HG02973 (cell line): ENCODE measurements around the gene ZDHHC20.

Experiments used
- ATAC-seq: cut with Tn5 transposase; IDR thresholded peaks from one replicate; pipeline ENCODE4 v1.9.1; 2021; ENCODE audit warnings: moderate library complexity; ENCODE audit not compliant: unreplicated experiment

The ZDHHC20 gene, protein sequence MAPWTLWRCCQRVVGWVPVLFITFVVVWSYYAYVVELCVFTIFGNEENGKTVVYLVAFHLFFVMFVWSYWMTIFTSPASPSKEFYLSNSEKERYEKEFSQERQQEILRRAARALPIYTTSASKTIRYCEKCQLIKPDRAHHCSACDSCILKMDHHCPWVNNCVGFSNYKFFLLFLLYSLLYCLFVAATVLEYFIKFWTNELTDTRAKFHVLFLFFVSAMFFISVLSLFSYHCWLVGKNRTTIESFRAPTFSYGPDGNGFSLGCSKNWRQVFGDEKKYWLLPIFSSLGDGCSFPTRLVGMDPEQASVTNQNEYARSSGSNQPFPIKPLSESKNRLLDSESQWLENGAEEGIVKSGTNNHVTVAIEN

DNA sequence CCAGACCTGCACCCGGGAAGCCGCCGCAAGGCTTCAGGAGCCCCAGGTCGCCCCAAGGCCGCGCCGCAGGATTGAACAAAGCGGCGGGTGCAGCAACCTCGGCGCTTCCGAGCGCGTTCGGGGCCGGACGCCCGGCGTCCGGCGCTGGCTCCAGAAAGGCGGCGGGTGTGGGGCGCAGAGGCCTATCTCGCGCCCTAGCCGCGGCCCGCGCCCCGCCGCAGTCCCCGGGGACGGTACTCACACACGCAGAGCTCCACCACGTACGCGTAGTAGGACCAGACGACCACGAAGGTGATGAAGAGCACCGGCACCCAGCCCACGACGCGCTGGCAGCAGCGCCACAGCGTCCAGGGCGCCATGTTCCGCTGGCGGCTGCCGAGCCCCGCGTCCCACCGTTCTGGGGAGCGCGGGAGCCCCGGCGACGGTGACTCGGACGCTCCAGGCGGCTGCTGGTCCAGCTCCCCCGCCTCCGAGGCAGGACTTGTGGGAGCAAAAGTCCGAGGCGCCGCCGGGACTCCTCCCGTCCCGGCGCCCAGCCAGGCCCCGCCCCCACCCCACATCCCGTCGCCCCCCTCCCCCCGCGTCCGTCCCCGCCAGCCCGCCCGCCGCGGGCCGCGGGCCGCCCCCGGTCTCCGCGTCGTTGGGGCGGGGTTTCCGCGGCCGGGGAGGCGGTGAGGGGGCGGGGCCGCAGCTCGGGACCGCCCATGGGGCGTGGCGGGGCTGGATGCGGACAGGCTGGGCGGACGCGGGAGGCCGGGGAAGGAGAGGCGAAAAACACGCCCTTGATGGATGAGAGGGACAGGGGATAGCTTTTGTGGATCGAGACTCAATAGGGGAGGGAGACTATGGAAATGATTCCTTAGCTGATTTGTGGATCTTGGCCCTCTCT is at the start of gene ZDHHC20:
Gene ZDHHC20 (minus strand): TSS at position 491 of the 889 bp plus-strand sequence. CDS start 132 bp downstream, at position 359.
- ATAC-seq: peak; percentile 78

DNA sequence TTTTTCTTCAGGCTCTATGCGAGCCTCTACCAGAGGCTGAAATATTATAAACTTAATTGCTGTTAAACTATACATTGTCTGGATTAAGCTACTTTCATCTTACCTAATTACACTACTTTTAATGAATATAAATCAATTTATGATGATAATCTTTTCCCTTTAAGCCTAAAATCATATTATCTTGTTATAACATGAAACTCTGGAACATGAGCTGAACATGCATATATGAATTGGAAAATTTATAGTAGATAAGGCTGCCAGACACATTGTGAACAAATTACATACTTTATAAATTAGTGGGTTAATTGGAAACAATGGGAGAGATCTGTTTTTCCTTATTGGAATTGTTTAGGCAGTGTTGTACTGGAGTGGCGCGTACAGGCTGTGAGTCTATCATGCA is 45.3 kb upstream of the ZDHHC20 start:
- no peak for ATAC-seq

DNA sequence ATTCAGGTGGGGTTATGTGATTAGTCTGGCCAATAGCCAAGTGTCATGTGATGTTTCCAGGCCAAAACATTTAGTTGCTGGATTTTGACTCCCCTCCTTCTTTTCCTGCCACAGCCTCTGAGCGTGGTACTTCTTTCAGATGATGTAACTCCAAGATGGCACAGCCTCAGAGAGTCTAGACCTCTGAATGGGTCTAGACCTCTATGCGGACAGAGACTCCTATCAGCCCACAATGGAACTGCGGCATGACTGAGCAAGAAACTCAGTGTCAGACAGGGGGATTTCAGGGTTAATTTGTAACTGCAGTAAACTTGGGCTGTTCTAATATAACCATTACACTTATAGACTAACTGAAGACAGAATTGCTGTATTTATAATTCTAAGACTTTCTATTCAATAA is 42.6 kb upstream of the ZDHHC20 start:
- ATAC-seq: no peak

DNA sequence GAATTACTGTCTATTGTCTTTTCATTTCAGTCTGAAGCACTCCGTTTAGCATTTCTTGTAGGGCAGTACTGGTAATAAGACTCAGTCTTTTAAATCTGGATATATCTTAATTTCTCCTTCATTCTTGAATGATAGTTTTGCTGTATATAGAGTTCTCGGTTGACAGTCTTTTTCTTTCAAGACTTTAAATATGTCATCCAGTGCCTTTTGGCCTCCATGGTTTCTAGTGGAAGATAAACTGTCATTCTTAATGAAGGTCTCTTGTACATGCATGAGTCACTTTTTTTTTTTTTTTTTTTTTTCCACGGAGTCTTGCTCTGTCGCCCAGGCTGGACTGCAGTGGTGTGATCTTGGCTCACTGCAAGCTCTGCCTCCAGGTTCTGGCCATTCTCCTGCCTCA is 27.2 kb upstream of the ZDHHC20 start:
- ATAC-seq: no peak

DNA sequence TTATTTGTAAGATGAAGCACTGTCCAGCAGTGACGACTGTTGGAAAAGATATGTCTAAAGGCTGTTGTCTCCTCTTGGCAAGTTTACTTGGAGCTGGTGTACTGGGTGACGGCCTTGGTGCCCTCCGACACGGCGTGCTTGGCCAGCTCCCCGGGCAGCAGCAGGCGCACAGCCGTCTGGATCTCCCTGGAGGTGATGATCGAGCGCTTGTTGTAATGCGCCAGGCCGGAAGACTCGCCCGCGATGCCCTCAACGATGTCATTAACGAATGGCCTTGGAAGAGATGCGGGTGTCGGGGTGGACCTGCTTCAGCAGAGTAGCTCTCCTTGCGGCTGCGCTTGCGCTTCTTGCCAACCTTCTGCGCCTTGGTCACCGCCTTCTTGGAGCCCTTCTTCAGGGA is 24.6 kb upstream of the ZDHHC20 start:
- no peak for ATAC-seq

DNA sequence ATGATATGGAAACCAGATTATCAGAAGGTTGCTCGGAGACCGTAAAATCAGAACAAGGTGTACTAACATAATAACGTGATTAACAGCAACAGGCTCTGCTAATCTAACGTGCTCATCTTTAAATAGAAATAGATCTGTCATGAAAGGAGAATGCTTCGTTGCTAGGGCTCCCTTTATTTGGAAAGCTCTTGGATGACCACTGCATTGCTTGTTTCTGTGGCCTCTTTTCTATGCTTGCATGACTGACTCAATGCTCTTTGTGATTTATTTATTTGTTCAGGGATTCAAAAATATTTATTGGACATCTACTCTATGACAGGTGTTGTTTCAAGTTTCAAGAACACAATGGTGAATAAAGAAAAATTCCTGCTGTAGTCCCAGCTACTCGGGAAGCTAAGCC is 22.3 kb upstream of the ZDHHC20 start:
- no peak for ATAC-seq

DNA sequence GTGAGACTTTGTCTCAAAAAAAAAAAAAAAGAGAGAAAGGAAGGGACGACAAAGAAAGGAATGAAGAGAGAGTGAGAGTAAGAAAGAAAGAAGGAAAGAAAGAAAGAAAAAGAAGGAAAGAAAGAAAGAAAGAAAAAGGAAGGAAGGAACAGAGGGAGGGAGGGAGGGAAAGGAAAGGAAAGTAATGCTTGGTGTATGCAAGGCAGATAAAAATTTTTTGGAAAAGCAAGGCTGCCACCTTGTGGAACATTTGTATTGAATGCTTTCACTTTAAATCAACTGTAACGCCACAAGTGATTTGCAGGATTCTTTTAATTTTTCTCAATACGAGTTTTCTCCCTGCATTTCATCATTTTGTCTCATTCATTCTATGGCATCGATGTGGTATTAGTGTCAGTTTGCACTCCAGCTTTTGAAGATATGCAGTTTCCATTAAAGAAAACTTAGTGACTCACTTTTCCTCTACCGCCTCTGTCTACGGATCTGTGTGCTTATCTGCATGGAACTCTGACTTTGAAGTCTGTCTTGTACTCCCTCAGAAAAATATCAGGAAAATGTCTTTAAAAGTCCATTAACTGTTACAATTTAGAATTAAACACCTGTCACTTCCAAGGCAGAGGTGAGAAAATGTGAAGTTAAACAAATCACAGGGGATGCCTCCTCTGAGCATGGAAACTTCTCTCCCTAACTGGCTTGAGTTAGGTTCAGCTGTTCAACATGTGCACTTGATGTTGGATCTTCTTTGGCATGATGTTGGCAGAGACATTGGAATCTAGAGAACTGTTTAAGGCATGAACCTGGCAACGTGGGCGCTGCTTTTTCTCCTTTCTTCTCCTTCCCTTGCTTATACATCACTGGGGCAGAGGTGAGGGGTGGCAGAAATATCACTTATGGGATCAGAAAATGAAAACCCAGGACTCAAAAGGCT is 20.0 kb upstream of the ZDHHC20 start:
- ATAC-seq: no peak

DNA sequence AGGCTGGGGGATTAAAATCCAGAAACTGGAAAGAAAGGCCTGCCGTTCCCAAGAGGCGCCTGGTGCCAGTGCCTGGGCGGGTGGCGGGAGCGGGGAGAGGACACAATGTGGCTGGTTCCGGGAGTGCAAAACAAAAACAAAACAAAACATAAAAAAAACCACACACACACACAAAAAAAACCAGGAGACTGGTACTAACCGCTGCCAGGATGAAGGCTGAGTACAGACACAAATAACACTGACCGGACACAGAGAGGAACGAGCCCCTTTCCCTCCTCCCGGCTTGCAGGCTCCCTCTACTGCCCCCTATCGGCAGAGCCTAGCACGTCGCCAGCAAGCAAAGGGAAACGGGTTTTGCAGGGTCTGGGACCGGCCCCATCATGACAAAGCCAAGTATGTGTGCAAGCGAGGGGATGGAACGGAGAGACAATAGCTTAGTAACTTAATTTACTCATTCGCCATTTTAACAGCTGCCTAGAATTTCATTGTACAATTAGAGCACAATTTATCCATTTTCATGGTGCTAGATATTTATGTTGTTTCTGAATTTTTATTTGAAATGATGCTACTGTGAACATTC is 17.9 kb upstream of the ZDHHC20 start:
- ATAC-seq: peak; percentile 74

DNA sequence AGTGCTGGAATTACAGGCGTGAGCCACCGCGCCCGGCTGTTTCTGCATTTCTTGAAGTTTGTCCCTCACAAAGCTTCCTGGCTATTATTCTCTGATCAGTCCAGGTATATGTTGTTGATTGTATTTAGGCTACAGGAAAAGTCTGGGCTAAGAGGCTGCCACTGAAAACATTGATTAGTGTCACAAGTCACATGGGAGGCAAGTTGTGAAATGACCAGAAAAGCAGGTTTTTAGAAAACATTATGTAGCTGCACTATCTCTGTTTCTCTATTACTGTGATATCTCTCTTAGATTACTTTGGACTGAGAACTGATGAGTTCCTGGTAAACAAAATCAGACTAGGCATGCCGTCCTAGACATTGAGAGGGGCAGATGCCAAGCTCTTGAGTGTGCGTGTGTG is 16.0 kb upstream of the ZDHHC20 start:
- ATAC-seq: no peak

DNA sequence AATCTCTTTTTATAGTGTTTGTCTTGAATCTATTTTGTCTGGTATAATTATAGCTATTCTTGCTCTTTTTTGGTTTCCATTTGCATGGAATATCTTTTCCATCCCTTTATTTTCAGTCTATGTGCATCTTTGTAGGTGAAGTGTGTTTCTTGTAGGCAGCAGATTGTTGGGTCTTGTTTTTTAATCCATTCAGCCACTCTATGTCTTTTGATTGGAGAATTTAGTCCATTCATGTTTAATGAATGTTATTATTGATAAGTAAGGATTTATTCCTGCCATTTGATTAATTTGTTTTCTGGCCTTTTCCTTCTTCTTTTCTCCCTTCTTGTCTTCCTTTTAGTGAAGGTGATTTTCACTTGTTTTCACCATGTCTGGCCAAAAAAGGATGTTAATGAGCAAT is 11.7 kb upstream of the ZDHHC20 start:
- ATAC-seq: no peak

DNA sequence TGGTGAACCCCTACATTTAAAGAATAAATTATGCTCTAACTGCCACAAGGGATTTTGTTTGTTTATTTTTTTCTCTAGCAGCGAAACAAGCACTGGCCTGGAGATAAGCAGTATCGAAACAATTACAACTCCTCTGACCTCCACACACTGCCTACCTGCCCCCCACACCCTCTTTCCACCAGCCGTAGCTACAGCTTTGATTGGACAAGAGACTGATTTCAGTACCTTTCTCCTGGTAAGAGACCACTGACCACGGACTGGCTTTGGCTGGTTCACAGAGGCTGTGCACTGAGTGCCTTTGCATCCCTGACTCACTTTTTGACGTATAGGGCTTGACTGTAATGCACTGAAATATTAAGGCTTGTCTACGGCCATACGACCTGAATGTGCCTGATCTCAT is 7.4 kb upstream of the ZDHHC20 start:
- no peak for ATAC-seq

DNA sequence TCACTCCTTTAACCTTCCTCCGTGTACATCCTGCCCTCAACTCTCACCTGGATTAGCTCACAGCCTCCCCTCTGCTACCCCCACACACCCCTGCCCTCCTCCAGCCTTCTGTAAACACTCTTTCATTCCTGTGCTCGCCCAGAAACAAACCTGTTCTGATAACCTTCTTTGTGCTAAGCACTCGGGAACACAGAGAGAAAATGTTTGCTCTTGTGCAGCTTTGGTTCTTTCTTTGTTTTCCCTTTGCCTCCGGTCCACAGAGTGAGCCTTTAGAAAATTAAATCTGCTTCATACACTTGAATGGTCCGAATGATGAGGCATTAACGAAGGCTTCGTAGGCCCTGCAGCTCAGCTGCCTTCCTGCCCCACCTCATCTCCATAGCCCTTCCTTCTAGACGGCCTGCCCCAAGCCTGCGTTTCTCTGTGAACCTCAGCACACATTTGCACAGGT is 6.6 kb upstream of the ZDHHC20 start:
- no peak for ATAC-seq

DNA sequence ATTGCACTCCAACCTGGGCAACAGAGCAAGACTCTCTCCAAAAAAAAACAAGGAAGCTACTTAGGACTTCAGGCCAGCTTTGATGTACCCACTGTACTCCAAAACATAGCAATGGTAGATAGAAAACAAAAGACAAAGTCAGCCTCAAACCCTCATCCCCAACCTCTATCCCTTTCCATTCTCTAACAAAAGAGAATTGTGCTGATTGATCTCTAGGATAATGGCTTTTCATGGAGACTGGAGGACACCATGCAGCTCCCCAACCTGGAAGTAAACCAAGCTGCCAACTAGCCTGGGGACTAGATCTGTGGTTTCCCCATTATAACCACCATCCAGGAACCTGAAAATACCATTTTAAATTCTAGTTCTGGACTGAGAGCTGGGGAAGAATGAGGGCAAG is 4.3 kb upstream of the ZDHHC20 start:
- ATAC-seq: no peak

DNA sequence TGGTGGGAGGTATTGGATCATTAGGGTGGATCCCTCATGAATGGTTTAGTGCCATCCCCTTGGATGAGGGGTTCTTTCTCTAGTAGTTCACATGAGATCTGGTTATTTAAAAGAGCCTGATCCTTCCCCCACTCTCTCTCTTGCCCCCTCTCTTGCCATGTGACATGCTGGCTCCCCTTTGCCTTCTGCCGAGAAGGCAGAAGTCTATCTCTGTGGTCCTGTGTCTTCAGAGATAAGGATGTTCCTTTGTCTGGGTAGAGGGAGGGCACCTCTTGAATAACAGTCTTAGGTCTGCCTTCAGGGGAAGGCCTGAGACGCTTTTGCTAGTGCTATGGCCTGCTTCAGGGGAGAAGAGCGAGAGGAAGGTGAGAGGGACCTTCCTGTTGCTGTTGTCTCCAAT is 2.0 kb upstream of the ZDHHC20 start:
- no peak for ATAC-seq

DNA sequence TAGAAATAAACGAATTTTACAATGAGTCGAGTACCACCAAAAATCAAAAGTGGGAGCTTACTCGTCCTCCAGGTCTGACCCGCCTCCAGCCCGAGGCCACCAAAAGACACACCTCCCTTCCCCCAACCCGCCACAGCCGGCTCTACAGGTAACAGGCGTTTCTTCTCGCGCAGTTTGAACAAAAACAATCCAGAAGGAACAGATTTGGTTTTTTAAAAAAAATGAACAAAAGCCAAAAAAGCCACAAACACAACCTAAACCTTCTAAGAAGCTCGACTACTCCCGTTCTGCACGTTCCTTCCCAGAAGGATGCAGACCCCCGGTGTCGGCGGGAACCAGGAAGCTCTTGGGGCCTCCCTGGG is 671 bp downstream of the ZDHHC20 start:
- ATAC-seq: peak; percentile 39

DNA sequence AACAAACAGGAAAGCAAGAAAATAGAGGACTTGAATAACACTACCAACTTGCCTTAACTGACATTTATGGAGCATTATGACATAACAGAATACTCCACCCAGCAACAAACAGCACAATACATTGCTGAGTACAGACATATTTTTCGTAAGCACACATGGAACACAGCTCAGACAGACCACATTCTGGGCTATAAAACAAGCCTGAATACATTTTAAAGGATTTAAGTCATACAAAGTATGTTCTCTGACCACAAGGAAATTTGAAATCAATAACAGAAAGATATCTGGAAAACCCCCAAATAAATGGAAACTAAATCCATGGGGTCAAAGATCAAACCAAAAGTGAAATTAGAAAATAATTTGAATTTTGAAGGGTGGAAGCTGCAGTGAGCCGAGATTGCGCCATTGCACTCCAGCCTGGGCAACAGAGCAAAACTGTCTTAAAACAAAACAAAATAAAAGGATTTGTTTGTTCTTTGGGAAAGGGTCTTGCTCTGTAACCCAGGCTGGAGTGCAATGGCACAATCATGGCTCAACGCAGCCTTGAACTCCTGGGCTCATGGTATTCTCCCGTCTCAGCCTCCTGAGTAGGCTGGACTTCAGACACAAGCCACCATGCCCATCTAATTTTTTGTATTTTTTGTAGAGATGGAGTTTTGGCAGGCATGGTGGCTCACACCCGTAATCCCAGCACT is 5.6 kb downstream of the ZDHHC20 start:
- ATAC-seq: no peak

DNA sequence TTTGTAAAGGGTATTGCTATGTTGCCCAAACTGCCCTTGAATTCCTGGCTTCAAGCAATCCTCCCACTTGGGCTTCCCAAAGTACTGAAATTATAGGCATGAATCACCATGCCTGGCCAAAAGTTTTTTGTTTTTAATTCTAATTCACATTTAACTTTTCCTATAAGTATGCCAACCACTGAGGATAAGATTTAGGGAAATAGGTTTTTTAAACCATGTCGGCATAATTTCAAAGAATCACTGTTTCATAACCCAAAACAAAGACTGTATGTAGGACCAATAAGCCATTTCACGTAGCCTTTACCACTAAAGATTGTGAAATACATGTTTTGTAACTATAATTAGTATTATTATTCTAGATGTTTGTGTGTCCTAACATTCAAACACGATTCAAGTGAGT is 8.2 kb downstream of the ZDHHC20 start:
- ATAC-seq: no peak

DNA sequence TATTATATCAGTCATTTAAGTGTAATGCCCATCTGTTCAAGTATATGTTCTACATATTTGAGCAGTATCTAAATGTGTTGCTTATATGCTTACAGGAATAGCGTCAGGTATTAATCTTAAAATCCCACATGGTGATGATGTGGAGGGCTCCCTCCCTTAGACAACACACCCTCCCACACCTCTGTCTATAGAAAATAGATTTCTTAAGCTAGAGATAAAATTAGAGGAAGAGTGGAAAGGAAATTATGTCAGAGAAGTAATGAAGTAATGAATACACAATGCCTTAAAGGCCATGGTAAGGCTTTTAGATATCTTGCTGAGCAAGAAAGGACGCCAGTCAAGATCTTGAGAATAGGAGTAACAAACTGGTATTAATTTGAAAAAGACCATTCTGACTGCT is 12.4 kb downstream of the ZDHHC20 start:
- no peak for ATAC-seq

DNA sequence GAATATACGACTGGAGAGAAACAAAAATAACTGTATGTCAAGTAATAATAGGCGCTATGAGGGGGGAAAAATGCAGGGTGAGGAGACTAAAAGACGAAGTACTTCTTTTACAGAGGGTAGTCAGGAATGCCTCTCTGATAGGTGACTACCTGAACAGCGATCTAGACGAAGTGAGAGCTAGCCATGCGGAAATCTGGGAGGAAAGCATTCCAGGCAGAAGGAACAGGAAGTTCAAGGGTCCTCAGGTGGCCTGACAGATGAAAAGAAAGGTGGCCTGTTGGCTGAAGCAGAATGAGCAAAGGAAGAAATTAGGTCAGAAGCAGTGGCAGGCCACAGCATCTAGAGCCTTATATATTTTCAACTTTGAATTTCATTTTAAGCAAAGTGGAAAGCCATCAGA is 13.3 kb downstream of the ZDHHC20 start:
- no peak for ATAC-seq

DNA sequence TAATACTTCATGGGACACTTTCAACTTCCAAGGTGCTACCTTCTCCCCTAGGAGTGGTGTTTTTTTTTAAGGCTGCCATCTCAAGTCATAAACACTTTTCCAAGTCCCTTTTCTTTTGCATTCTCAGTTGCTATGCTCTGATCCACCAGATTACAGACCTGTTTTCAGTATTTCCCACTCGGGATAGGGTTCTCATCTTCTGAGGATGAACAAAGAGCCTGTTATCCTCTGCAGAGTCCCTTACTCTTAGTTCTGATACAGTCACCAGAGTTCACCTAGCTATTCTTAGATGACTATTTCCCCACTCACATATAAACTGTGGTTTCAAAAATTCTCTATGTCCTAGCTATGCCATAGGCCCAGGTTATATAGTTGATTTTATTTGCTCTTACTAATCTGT is 15.9 kb downstream of the ZDHHC20 start:
- no peak for ATAC-seq
